ENCODE results near the gene GSTM5. TPM values are rescaled to one million over a fixed set of nuclear protein-coding genes. Genes with fewer than 3 reads are reported as not detected.

GSTM5 gene
- total and polyA plus RNA-seq, 2 of the 13 experiments (the other 11 are each of a cell fraction or from before 2014, with no cell fraction given): not detected

GRCh38 chr1:109739738-109740614 lies 27.9 kb downstream of the GSTM5 start (continued):
- TF ChIP-seq E2F1 (CRISPR knock-in tag; IDR thresholded peaks at IDR 0.05) (0 out of 2 replicates have a peak, but pooled peaks have one; percentile 51), ELF3 (CRISPR knock-in tag; IDR thresholded peaks at IDR 0.05) (peak; percentile 35; the same call in 1 of the 2 replicates), ZNF530 (CRISPR knock-in tag; IDR thresholded peaks at IDR 0.05; ENCODE audit: low read depth) (no peak), ZNF563 (CRISPR knock-in tag; IDR thresholded peaks at IDR 0.05) (0 out of 2 replicates have a peak, but pooled peaks have one; percentile 76), ZNF256 (CRISPR knock-in tag; conservative IDR thresholded peaks at IDR 0.05) (no peak), HNRNPH1 (optimal IDR thresholded peaks at IDR 0.05; ENCODE audit: low read depth, low read length) (no peak), TFDP1 (CRISPR knock-in tag; IDR thresholded peaks at IDR 0.05; ENCODE audit: borderline replicate concordance) (peak; percentile 26; the same call in 1 of the 2 replicates), POLR2AphosphoS5 (IDR thresholded peaks at IDR 0.05; ENCODE audit: low read depth, low read length) (peak; percentile 97), IKZF5 (CRISPR knock-in tag; IDR thresholded peaks at IDR 0.05) (peak; percentile 57; the same call in 1 of the 2 replicates), MAFF (IDR thresholded peaks at IDR 0.05; ENCODE audit: low read depth, low read length) (no peak), ZNF788 (CRISPR knock-in tag; IDR thresholded peaks at IDR 0.05; ENCODE audit: borderline replicate concordance) (peak; percentile 68; the same call in 1 of the 2 replicates), SIN3B (IDR thresholded peaks at IDR 0.05; ENCODE audit: low read length) (no peak), ZFX (CRISPR knock-in tag; IDR thresholded peaks at IDR 0.05; ENCODE audit: low read depth) (peak; percentile 74), NFYC (CRISPR knock-in tag; IDR thresholded peaks at IDR 0.05) (no peak), BRCA1 (CRISPR knock-in tag; IDR thresholded peaks at IDR 0.05) (no peak), ZSCAN25 (CRISPR knock-in tag; IDR thresholded peaks at IDR 0.05) (no peak), ZNF616 (CRISPR knock-in tag; IDR thresholded peaks at IDR 0.05; ENCODE audit: low read depth) (peak; percentile 46; the same call in 1 of the 2 replicates), ZBTB7B (CRISPR knock-in tag; IDR thresholded peaks at IDR 0.05) (no peak)
- TF ChIP-seq, protein P1, sequence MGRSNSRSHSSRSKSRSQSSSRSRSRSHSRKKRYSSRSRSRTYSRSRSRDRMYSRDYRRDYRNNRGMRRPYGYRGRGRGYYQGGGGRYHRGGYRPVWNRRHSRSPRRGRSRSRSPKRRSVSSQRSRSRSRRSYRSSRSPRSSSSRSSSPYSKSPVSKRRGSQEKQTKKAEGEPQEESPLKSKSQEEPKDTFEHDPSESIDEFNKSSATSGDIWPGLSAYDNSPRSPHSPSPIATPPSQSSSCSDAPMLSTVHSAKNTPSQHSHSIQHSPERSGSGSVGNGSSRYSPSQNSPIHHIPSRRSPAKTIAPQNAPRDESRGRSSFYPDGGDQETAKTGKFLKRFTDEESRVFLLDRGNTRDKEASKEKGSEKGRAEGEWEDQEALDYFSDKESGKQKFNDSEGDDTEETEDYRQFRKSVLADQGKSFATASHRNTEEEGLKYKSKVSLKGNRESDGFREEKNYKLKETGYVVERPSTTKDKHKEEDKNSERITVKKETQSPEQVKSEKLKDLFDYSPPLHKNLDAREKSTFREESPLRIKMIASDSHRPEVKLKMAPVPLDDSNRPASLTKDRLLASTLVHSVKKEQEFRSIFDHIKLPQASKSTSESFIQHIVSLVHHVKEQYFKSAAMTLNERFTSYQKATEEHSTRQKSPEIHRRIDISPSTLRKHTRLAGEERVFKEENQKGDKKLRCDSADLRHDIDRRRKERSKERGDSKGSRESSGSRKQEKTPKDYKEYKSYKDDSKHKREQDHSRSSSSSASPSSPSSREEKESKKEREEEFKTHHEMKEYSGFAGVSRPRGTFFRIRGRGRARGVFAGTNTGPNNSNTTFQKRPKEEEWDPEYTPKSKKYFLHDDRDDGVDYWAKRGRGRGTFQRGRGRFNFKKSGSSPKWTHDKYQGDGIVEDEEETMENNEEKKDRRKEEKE (IDR thresholded peaks at IDR 0.05): no peak
- TF ChIP-seq, protein P2, sequence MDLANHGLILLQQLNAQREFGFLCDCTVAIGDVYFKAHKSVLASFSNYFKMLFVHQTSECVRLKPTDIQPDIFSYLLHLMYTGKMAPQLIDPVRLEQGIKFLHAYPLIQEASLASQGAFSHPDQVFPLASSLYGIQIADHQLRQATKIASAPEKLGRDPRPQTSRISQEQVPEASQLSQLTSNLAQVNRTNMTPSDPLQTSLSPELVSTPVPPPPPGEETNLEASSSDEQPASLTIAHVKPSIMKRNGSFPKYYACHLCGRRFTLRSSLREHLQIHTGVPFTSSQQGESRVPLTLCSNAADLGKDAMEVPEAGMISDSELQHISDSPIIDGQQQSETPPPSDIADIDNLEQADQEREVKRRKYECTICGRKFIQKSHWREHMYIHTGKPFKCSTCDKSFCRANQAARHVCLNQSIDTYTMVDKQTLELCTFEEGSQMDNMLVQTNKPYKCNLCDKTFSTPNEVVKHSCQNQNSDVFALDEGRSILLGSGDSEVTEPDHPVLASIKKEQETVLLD (CRISPR knock-in tag; IDR thresholded peaks at IDR 0.05; ENCODE audit: low read depth): no peak

All from HepG2 (cell line).